OCI-LY1 (cell line): Measurements from ENCODE around the gene TMEM174.

Experiments used
- H2AFZ ChIP-seq: fragments of 200-600 bp; sonication (generic), shearing (Covaris generic); 2 replicates; pipeline ENCODE4 v1.6.0; 2014; ENCODE audit warnings: antibody characterized with exemption, mild to moderate bottlenecking, low read length
- H3F3A ChIP-seq: fragments of 200-600 bp; sonication (generic), shearing (Covaris generic); 2 replicates; pipeline ENCODE4 v1.6.0; 2014; ENCODE audit warnings: mild to moderate bottlenecking, antibody characterized with exemption, low read length, moderate library complexity; ENCODE audit not compliant: insufficient read depth
- H3K27ac ChIP-seq: fragments of 200-600 bp; sonication (generic); 2 replicates; pipeline ENCODE4 v1.5.1; 2014; ENCODE audit warnings: low read length, mixed run types, mild to moderate bottlenecking, low read depth; ENCODE audit not compliant: poor library complexity, severe bottlenecking
- H3K27me3 ChIP-seq: fragments of 200-600 bp; sonication (generic); 2 replicates; pipeline ENCODE4 v1.6.0; 2014; ENCODE audit warnings: antibody characterized with exemption, mild to moderate bottlenecking, low read length, moderate library complexity; ENCODE audit not compliant: insufficient read depth
- H3K36me3 ChIP-seq: fragments of 200-600 bp; sonication (generic); 2 replicates; pipeline ENCODE4 v1.6.1; 2014; ENCODE audit warnings: mild to moderate bottlenecking, antibody characterized with exemption, low read length, moderate library complexity, mixed read lengths; ENCODE audit not compliant: insufficient read depth
- H3K4me1 ChIP-seq: fragments of 200-600 bp; sonication (generic); 2 replicates; pipeline ENCODE4 v1.5.1; 2014; ENCODE audit warnings: mild to moderate bottlenecking, low read length, moderate library complexity; ENCODE audit not compliant: insufficient read depth, severe bottlenecking
- H3K4me2 ChIP-seq: fragments of 200-600 bp; sonication (generic), shearing (Covaris generic); 2 replicates; pipeline ENCODE4 v1.6.1; 2014; ENCODE audit warnings: low read length
- H3K4me3 ChIP-seq: fragments of 200-600 bp; sonication (generic); 2 replicates; pipeline ENCODE4 v1.5.1; 2014; ENCODE audit warnings: low read length, low read depth, mild to moderate bottlenecking, mixed read lengths; ENCODE audit not compliant: poor library complexity, severe bottlenecking
- H3K79me2 ChIP-seq: fragments of 200-600 bp; shearing (Covaris generic); 2 replicates; pipeline ENCODE4 v1.6.1; 2016; ENCODE audit warnings: mixed run types, low read length, mixed read lengths; ENCODE audit not compliant: insufficient read depth
- H3K9ac ChIP-seq: fragments of 200-600 bp; sonication (generic), shearing (Covaris generic); 2 replicates; pipeline ENCODE4 v1.6.1; 2014; ENCODE audit warnings: mild to moderate bottlenecking, low read length, mixed read lengths
- H3K9me2 ChIP-seq: fragments of 200-600 bp; sonication (generic), shearing (Covaris generic); 2 replicates; pipeline ENCODE4 v1.6.1; 2014; ENCODE audit warnings: low read depth, mild to moderate bottlenecking, low read length, mixed read lengths
- H3K9me3 ChIP-seq: fragments of 200-600 bp; shearing (Covaris generic); 2 replicates; pipeline ENCODE4 v1.6.1; 2014; ENCODE audit warnings: low read length, mixed read lengths
- H4K20me1 ChIP-seq: fragments of 200-600 bp; sonication (generic), shearing (Covaris generic); 2 replicates; pipeline ENCODE4 v1.6.0; 2016; ENCODE audit warnings: mild to moderate bottlenecking, low read length; ENCODE audit not compliant: insufficient read depth
- EZH2 ChIP-seq: fragments of 200-600 bp; sonication (generic), shearing (Covaris generic); IDR thresholded peaks from 2 replicates; pipeline ENCODE4 v1.8.0; 2017; ENCODE audit warnings: borderline replicate concordance, mixed run types, mild to moderate bottlenecking, antibody characterized with exemption, low read length, moderate library complexity, mixed read lengths
- TF ChIP-seq, protein P1 (sequence below): fragments of 200-600 bp; sonication (generic), shearing (Covaris generic); IDR thresholded peaks from 2 replicates; pipeline ENCODE4 v1.5.1; 2017; ENCODE audit warnings: mild to moderate bottlenecking, antibody characterized with exemption, low read length, moderate library complexity, mixed read lengths

TMEM174 gene

DNA sequence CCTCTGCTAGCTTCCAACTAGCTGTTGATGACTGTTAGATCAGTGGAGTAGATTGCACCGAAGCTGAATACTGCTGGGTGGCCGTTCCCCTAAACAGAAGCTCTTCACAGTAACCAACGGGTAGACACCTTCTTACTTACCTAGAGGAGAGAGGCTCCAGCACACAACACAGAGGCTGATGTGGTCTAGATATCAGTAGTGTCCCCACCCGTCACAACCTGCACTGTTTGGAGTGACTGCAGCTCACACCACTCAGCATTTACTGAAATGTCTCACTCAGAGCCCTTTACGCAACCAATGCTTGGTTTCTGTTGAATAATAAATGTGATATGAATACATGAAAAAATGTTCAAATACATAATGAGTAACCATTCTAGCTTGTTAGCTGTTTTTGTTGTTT is 5.3 kb downstream of the TMEM174 start:
- Histone ChIP-seq H3F3A (no peaks in the 10 kb centered on the region), H3K79me2 (no peaks in the 10 kb centered on the region), H4K20me1 (no peaks in the 10 kb centered on the region), H3K9me2 (no peaks in the 10 kb centered on the region), H3K4me3 (no peak overlapping the region), H3K9ac (no peak overlapping the region), H3K27ac (no peak overlapping the region), H2AFZ (no peak overlapping the region), H3K9me3 (no peaks in the 10 kb centered on the region), H3K4me1 (peaks cover 15% of the 10 kb centered on the region), H3K4me2 (no peak overlapping the region), H3K27me3 (no peaks in the 10 kb centered on the region), H3K36me3 (no peaks in the 10 kb centered on the region)
- TF ChIP-seq EZH2, result no peak
- TF ChIP-seq, protein P1, sequence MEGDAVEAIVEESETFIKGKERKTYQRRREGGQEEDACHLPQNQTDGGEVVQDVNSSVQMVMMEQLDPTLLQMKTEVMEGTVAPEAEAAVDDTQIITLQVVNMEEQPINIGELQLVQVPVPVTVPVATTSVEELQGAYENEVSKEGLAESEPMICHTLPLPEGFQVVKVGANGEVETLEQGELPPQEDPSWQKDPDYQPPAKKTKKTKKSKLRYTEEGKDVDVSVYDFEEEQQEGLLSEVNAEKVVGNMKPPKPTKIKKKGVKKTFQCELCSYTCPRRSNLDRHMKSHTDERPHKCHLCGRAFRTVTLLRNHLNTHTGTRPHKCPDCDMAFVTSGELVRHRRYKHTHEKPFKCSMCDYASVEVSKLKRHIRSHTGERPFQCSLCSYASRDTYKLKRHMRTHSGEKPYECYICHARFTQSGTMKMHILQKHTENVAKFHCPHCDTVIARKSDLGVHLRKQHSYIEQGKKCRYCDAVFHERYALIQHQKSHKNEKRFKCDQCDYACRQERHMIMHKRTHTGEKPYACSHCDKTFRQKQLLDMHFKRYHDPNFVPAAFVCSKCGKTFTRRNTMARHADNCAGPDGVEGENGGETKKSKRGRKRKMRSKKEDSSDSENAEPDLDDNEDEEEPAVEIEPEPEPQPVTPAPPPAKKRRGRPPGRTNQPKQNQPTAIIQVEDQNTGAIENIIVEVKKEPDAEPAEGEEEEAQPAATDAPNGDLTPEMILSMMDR, result no peak

DNA sequence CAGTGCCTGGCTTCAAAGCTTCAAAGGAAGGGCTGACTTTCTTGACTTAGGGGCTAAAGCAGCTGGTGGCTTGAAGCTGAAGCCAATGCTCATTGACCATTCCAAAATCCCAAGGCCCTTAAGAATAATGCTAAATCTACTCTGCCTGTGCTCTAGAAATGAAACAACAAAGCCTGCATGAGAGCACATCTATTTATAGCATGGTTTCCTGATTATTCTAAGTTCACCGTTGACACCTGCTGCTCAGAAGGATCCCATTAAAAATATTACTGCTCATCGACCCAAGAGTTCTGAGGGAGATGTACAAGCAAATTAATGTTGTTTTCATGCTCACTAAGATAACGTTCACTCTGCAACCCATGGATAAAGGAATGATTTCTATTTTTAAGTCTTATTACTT is 6.7 kb downstream of the TMEM174 start:
- Histone ChIP-seq H3K27ac (no peak overlapping the region), H3K4me2 (no peak overlapping the region), H3K79me2 (no peaks in the 10 kb centered on the region), H3K9me3 (no peaks in the 10 kb centered on the region), H3K4me1 (peaks cover under 1% of the 10 kb centered on the region), H2AFZ (no peak overlapping the region), H3K4me3 (no peak overlapping the region), H3K27me3 (no peaks in the 10 kb centered on the region), H3K9me2 (no peaks in the 10 kb centered on the region), H3F3A (no peaks in the 10 kb centered on the region), H4K20me1 (no peaks in the 10 kb centered on the region), H3K36me3 (no peaks in the 10 kb centered on the region), H3K9ac (no peak overlapping the region)
- TF ChIP-seq EZH2, result no peak
- TF ChIP-seq, protein P1, result no peak

GRCh38 chr5:73180566-73180965 is 7.6 kb downstream of the TMEM174 start:
- no peaks in the 10 kb centered on the region for H3K27me3 ChIP-seq
- H3K9me2 ChIP-seq, result no peaks in the 10 kb centered on the region
- H3K4me2 ChIP-seq, result no peak overlapping the region
- no peak overlapping the region for H2AFZ ChIP-seq
- no peaks in the 10 kb centered on the region for H3K4me1 ChIP-seq
- no peaks in the 10 kb centered on the region for H4K20me1 ChIP-seq
- H3K9ac ChIP-seq, result no peak overlapping the region
- H3K36me3 ChIP-seq, result no peaks in the 10 kb centered on the region
- no peaks in the 10 kb centered on the region for H3K9me3 ChIP-seq
- no peaks in the 10 kb centered on the region for H3K79me2 ChIP-seq
- no peaks in the 10 kb centered on the region for H3F3A ChIP-seq
- H3K4me3 ChIP-seq, result no peak overlapping the region
- TF ChIP-seq, protein P1, result no peak
- no peak for TF ChIP-seq EZH2
- no peak overlapping the region for H3K27ac ChIP-seq
